GM23338 (cell line): ENCODE measurements around the gene SBF1. TPM values are rescaled to one million over a fixed set of nuclear protein-coding genes. Genes with fewer than 3 reads are reported as not detected.

Source experiments
- ATAC-seq: fragments of 200-7000 bp; cut with Tn5 transposase; 3 replicates; pipeline ENCODE4 v1.9.1; 2020
- DNase-seq: peaks from one replicate; pipeline ENCODE4 v3.0.0-alpha.2; 2015; ENCODE audit warnings: low spot score
- H2AFZ ChIP-seq: fragments of 200-600 bp; sonication (generic); 2 replicates; pipeline ENCODE4 v1.8.0; 2016; ENCODE audit warnings: antibody characterized with exemption, mild to moderate bottlenecking, moderate library complexity
- H3F3A ChIP-seq: fragments of 200-600 bp; sonication (generic); replicated peaks from 2 replicates; pipeline ENCODE4 v1.8.0; 2017; ENCODE audit warnings: antibody characterized with exemption, mixed run types, low read depth
- H3K27ac ChIP-seq: fragments of 200-600 bp; sonication (generic); 2 replicates; pipeline ENCODE4 v1.6.1; 2016; ENCODE audit warnings: low read depth
- H3K27me3 ChIP-seq: fragments of 200-600 bp; sonication (generic); 2 replicates; pipeline ENCODE4 v1.8.0; 2016; ENCODE audit warnings: mild to moderate bottlenecking, mixed run types, moderate library complexity; ENCODE audit not compliant: insufficient read depth
- H3K36me3 ChIP-seq: fragments of 200-600 bp; sonication (generic); 2 replicates; pipeline ENCODE4 v1.8.0; 2016; ENCODE audit warnings: mild to moderate bottlenecking; ENCODE audit not compliant: insufficient read depth
- H3K4me1 ChIP-seq: fragments of 200-600 bp; sonication (generic); 2 replicates; pipeline ENCODE4 v1.8.0; 2016; ENCODE audit warnings: mild to moderate bottlenecking, moderate library complexity; ENCODE audit not compliant: insufficient read depth
- H3K4me2 ChIP-seq: fragments of 200-600 bp; sonication (generic); 2 replicates; pipeline ENCODE4 v1.7.1; 2017; ENCODE audit warnings: mixed run types
- H3K4me3 ChIP-seq: fragments of 200-600 bp; sonication (generic); 2 replicates; pipeline ENCODE4 v1.6.1; 2016; ENCODE audit warnings: mixed run types
- H3K79me2 ChIP-seq: fragments of 200-600 bp; sonication (generic); replicated peaks from 2 replicates; pipeline ENCODE4 v1.8.0; 2017; ENCODE audit warnings: mild to moderate bottlenecking; ENCODE audit not compliant: insufficient read depth
- H3K9me2 ChIP-seq: fragments of 200-600 bp; sonication (generic); 2 replicates; pipeline ENCODE4 v1.8.0; 2017; ENCODE audit not compliant: insufficient read depth
- H4K20me1 ChIP-seq: fragments of 200-600 bp; sonication (generic); replicated peaks from 2 replicates; pipeline ENCODE4 v1.8.0; 2017; ENCODE audit warnings: mild to moderate bottlenecking; ENCODE audit not compliant: insufficient read depth
- H3K27ac Mint-ChIP-seq: 2 replicates; pipeline ENCODE4 v1.8.0; 2020; ENCODE audit warnings: inconsistent platforms, mild to moderate bottlenecking, moderate library complexity, mixed read lengths
- H3K27me3 Mint-ChIP-seq: 3 replicates; pipeline ENCODE4 v1.8.0; 2022; ENCODE audit warnings: low read depth, mild to moderate bottlenecking, moderate library complexity, mixed read lengths, inconsistent platforms; ENCODE audit not compliant: insufficient read depth, poor library complexity
- H3K36me3 Mint-ChIP-seq: 3 replicates; pipeline ENCODE4 v1.8.0; 2021; ENCODE audit warnings: low read depth, mild to moderate bottlenecking, inconsistent platforms, moderate library complexity, mixed read lengths
- H3K4me1 Mint-ChIP-seq: 3 replicates; pipeline ENCODE4 v1.8.0; 2020; ENCODE audit warnings: mild to moderate bottlenecking, inconsistent platforms, mixed read lengths
- H3K4me3 Mint-ChIP-seq: 3 replicates; pipeline ENCODE4 v1.8.0; 2021; ENCODE audit warnings: moderate library complexity, mild to moderate bottlenecking, inconsistent platforms, mixed read lengths
- H3K9me3 Mint-ChIP-seq: 3 replicates; pipeline ENCODE4 v1.8.0; 2020; ENCODE audit warnings: moderate library complexity, mild to moderate bottlenecking, inconsistent platforms, mixed read lengths
- CREB1 ChIP-seq: fragments of 250-450 bp; sonication (Bioruptor Pico); IDR thresholded peaks from 2 replicates; pipeline ENCODE4 v1.5.0; 2020; ENCODE audit warnings: low read depth, mild to moderate bottlenecking, moderate library complexity
- ETS1 ChIP-seq: IDR thresholded peaks from 2 replicates; pipeline ENCODE4 v1.6.1; 2016; ENCODE audit warnings: antibody characterized with exemption
- EZH2 ChIP-seq: fragments of 200-600 bp; sonication (generic); IDR thresholded peaks from one replicate; pipeline ENCODE4 v1.8.0; 2017; ENCODE audit warnings: antibody characterized with exemption, mild to moderate bottlenecking, low read depth; ENCODE audit not compliant: unreplicated experiment
- EZH2phosphoT487 ChIP-seq: fragments of 200-600 bp; sonication (generic); IDR thresholded peaks from one replicate; pipeline ENCODE4 v1.8.1; 2018; ENCODE audit warnings: antibody characterized with exemption; ENCODE audit not compliant: unreplicated experiment
- JUNB ChIP-seq: IDR thresholded peaks from one replicate; pipeline ENCODE4 v1.6.1; 2016; ENCODE audit warnings: antibody characterized with exemption; ENCODE audit not compliant: unreplicated experiment
- NANOG ChIP-seq: IDR thresholded peaks from 2 replicates; pipeline ENCODE4 v1.6.1; 2016; ENCODE audit warnings: antibody characterized with exemption, borderline replicate concordance
- POLR2AphosphoS5 ChIP-seq: IDR thresholded peaks from 2 replicates; pipeline ENCODE4 v1.6.1; 2016; ENCODE audit warnings: antibody characterized with exemption, low read depth
- REST ChIP-seq: IDR thresholded peaks from one replicate; pipeline ENCODE4 v1.6.1; 2018; ENCODE audit warnings: antibody characterized with exemption; ENCODE audit not compliant: unreplicated experiment
- STAT1 ChIP-seq: IDR thresholded peaks from one replicate; pipeline ENCODE4 v1.6.1; 2016; ENCODE audit warnings: antibody characterized with exemption; ENCODE audit not compliant: unreplicated experiment
- ZNF114 ChIP-seq: fragments of 250-450 bp; sonication (Bioruptor Pico); IDR thresholded peaks from 2 replicates; pipeline ENCODE4 v1.5.0; 2020; ENCODE audit warnings: mild to moderate bottlenecking, moderate library complexity
- ZNF331 ChIP-seq: fragments of 250-450 bp; sonication (Bioruptor Pico); IDR thresholded peaks from 2 replicates; pipeline ENCODE4 v1.5.0; 2020; ENCODE audit warnings: low read depth, mild to moderate bottlenecking, moderate library complexity
- polyA plus RNA-seq: library from polyadenylated mRNA; unstranded; fragments of >200 nt; fragmentation: Nextera tagmentation; extraction: Ambion mirVana; gene quantifications from 2 replicates; pipeline ENCODE4 v1.2.1, GENCODE V29; 2016
- total RNA-seq: library from RNA; depleted of rRNA; stranded (reverse); fragments of >200 nt; shearing (Covaris generic); gene quantifications from 2 replicates; pipeline ENCODE4 v1.2.3, GENCODE V29; 2014
- TF ChIP-seq, protein P1 (sequence below), 2 experiments: fragments of 200-600 bp in 1 of 2; sonication (generic) in 1 of 2; conservative IDR thresholded peaks; 2 replicates each; pipeline versions ENCODE4 v1.5.1 to v1.6.1; 2016 to 2017; ENCODE audit warnings: antibody characterized with exemption in 2 of 2, low read depth in 2 of 2, mild to moderate bottlenecking in 2 of 2, moderate library complexity in 1 of 2
- TF ChIP-seq, protein P2 (sequence below): fragments of 250-450 bp; sonication (Bioruptor Pico); IDR thresholded peaks from 2 replicates; pipeline ENCODE4 v1.5.0; 2020; ENCODE audit warnings: mild to moderate bottlenecking, moderate library complexity

SBF1 gene
- total and polyA plus RNA-seq, 2 experiments from 2014 or later: 26.5 to 85.4 TPM

- DNase-seq: no peak
- Mint-ChIP-seq H3K4me3 (no peak overlapping the region; the same call in 2 of the 3 replicates), H3K36me3 (peaks cover 60% of the 10 kb centered on the region), H3K27me3 (peaks cover 8% of the 10 kb centered on the region), H3K27ac (no peak overlapping the region), H3K4me1 (no peaks in the 10 kb centered on the region; the same call in 2 of the 3 replicates), H3K9me3 (no peaks in the 10 kb centered on the region)
- Histone ChIP-seq H3K9me2 (no peaks in the 10 kb centered on the region), H3F3A (0 out of 2 replicates have a peak, but pooled peaks cover 3% of the 10 kb centered on the region), H3K79me2 (no peaks in the 10 kb centered on the region), H3K4me1 (no peaks in the 10 kb centered on the region), H3K36me3 (no peaks in the 10 kb centered on the region), H3K4me3 (no peak overlapping the region), H4K20me1 (peaks cover 20% of the 10 kb centered on the region; the same call in 1 of the 2 replicates), H3K27me3 (no peaks in the 10 kb centered on the region), H3K4me2 (no peak overlapping the region), H3K27ac (no peak overlapping the region), H2AFZ (no peak overlapping the region)
- TF ChIP-seq CREB1 (CRISPR knock-in tag) (no peak), EZH2phosphoT487 (no peak), REST (no peak), STAT1 (no peak), ETS1 (no peak), NANOG (no peak), EZH2 (no peak), ZNF114 (CRISPR knock-in tag) (no peak), ZNF331 (CRISPR knock-in tag) (no peak), JUNB (no peak), POLR2AphosphoS5 (no peak)
- TF ChIP-seq, protein P1, sequence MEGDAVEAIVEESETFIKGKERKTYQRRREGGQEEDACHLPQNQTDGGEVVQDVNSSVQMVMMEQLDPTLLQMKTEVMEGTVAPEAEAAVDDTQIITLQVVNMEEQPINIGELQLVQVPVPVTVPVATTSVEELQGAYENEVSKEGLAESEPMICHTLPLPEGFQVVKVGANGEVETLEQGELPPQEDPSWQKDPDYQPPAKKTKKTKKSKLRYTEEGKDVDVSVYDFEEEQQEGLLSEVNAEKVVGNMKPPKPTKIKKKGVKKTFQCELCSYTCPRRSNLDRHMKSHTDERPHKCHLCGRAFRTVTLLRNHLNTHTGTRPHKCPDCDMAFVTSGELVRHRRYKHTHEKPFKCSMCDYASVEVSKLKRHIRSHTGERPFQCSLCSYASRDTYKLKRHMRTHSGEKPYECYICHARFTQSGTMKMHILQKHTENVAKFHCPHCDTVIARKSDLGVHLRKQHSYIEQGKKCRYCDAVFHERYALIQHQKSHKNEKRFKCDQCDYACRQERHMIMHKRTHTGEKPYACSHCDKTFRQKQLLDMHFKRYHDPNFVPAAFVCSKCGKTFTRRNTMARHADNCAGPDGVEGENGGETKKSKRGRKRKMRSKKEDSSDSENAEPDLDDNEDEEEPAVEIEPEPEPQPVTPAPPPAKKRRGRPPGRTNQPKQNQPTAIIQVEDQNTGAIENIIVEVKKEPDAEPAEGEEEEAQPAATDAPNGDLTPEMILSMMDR (conservative IDR thresholded peaks at IDR 0.05; ENCODE audit: low read depth in 2 of 2): no peak
- TF ChIP-seq, protein P2, sequence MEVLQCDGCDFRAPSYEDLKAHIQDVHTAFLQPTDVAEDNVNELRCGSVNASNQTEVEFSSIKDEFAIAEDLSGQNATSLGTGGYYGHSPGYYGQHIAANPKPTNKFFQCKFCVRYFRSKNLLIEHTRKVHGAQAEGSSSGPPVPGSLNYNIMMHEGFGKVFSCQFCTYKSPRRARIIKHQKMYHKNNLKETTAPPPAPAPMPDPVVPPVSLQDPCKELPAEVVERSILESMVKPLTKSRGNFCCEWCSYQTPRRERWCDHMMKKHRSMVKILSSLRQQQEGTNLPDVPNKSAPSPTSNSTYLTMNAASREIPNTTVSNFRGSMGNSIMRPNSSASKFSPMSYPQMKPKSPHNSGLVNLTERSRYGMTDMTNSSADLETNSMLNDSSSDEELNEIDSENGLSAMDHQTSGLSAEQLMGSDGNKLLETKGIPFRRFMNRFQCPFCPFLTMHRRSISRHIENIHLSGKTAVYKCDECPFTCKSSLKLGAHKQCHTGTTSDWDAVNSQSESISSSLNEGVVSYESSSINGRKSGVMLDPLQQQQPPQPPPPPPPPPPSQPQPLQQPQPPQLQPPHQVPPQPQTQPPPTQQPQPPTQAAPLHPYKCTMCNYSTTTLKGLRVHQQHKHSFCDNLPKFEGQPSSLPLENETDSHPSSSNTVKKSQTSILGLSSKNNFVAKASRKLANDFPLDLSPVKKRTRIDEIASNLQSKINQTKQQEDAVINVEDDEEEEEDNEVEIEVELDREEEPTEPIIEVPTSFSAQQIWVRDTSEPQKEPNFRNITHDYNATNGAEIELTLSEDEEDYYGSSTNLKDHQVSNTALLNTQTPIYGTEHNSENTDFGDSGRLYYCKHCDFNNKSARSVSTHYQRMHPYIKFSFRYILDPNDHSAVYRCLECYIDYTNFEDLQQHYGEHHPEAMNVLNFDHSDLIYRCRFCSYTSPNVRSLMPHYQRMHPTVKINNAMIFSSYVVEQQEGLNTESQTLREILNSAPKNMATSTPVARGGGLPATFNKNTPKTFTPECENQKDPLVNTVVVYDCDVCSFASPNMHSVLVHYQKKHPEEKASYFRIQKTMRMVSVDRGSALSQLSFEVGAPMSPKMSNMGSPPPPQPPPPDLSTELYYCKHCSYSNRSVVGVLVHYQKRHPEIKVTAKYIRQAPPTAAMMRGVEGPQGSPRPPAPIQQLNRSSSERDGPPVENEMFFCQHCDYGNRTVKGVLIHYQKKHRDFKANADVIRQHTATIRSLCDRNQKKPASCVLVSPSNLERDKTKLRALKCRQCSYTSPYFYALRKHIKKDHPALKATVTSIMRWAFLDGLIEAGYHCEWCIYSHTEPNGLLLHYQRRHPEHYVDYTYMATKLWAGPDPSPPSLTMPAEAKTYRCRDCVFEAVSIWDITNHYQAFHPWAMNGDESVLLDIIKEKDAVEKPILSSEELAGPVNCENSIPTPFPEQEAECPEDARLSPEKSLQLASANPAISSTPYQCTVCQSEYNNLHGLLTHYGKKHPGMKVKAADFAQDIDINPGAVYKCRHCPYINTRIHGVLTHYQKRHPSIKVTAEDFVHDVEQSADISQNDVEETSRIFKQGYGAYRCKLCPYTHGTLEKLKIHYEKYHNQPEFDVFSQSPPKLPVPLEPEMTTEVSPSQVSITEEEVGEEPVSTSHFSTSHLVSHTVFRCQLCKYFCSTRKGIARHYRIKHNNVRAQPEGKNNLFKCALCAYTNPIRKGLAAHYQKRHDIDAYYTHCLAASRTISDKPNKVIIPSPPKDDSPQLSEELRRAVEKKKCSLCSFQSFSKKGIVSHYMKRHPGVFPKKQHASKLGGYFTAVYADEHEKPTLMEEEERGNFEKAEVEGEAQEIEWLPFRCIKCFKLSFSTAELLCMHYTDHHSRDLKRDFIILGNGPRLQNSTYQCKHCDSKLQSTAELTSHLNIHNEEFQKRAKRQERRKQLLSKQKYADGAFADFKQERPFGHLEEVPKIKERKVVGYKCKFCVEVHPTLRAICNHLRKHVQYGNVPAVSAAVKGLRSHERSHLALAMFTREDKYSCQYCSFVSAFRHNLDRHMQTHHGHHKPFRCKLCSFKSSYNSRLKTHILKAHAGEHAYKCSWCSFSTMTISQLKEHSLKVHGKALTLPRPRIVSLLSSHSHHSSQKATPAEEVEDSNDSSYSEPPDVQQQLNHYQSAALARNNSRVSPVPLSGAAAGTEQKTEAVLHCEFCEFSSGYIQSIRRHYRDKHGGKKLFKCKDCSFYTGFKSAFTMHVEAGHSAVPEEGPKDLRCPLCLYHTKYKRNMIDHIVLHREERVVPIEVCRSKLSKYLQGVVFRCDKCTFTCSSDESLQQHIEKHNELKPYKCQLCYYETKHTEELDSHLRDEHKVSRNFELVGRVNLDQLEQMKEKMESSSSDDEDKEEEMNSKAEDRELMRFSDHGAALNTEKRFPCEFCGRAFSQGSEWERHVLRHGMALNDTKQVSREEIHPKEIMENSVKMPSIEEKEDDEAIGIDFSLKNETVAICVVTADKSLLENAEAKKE (CRISPR knock-in tag): no peak
- no peak for ATAC-seq
Observed at GRCh38 chr22:50452649-50453048, 22.2 kb downstream of the SBF1 start.
